OCI-LY3 (cell line): ENCODE results near the gene NOS1AP.

Source experiments
- H2AFZ ChIP-seq: fragments of 200-600, 300-600 bp; shearing (Covaris generic); 2 replicates; pipeline ENCODE4 v1.6.0; 2014; ENCODE audit warnings: antibody characterized with exemption, low read depth, low read length
- H3K27ac ChIP-seq: fragments of 200-600, 300-600 bp; sonication (generic); 2 replicates; pipeline ENCODE4 v1.5.1; 2014; ENCODE audit warnings: mild to moderate bottlenecking, low read length, moderate library complexity, mixed read lengths
- H3K27me3 ChIP-seq: fragments of 200-600, 300-600 bp; sonication (generic); 2 replicates; pipeline ENCODE4 v1.6.1; 2014; ENCODE audit warnings: low read depth, low read length, mixed read lengths
- H3K36me3 ChIP-seq: fragments of 200-600, 300-600 bp; sonication (generic); replicated peaks from 2 replicates; pipeline ENCODE3; 2014; ENCODE audit warnings: low read depth, low read length, mixed read lengths
- H3K4me1 ChIP-seq: fragments of 300-600, 200-600 bp; sonication (generic); 2 replicates; pipeline ENCODE4 v1.6.1; 2014; ENCODE audit warnings: low read length, mixed read lengths
- H3K4me2 ChIP-seq: fragments of 200-600, 300-600 bp; sonication (generic); 2 replicates; pipeline ENCODE4 v1.6.1; 2014; ENCODE audit warnings: low read length, mixed read lengths
- H3K4me3 ChIP-seq: fragments of 300-600, 200-600 bp; sonication (generic); 2 replicates; pipeline ENCODE4 v1.5.1; 2014; ENCODE audit warnings: antibody characterized with exemption, mild to moderate bottlenecking, low read length, moderate library complexity
- H3K79me2 ChIP-seq: fragments of 300-600, 200-600 bp; shearing (Covaris generic); 2 replicates; pipeline ENCODE4 v1.6.1; 2014; ENCODE audit warnings: mild to moderate bottlenecking, low read length, mixed read lengths
- H3K9ac ChIP-seq: fragments of 300-600, 200-600 bp; shearing (Covaris generic); 2 replicates; pipeline ENCODE4 v1.6.0; 2014; ENCODE audit warnings: mild to moderate bottlenecking, low read length, moderate library complexity
- H3K9me3 ChIP-seq: fragments of 200-600, 300-600 bp; shearing (Covaris generic); 2 replicates; pipeline ENCODE4 v1.6.1; 2014; ENCODE audit warnings: low read length, mixed read lengths; ENCODE audit not compliant: insufficient read depth
- H4K20me1 ChIP-seq: fragments of 200-600, 300-600 bp; sonication (generic); 2 replicates; pipeline ENCODE4 v1.6.1; 2016; ENCODE audit warnings: low read length, mixed read lengths; ENCODE audit not compliant: insufficient read depth
- EZH2phosphoT487 ChIP-seq: fragments of 200-600 bp; shearing (Covaris generic); IDR thresholded peaks from 2 replicates; pipeline ENCODE4 v1.6.1; 2018; ENCODE audit warnings: antibody characterized with exemption, mixed run types, low read depth
- TF ChIP-seq, protein P1 (sequence below): fragments of 200-600, 300-600 bp; sonication (generic); IDR thresholded peaks from 2 replicates; pipeline ENCODE4 v1.5.1; 2014; ENCODE audit warnings: antibody characterized with exemption, low read length, low read depth

NOS1AP gene

DNA sequence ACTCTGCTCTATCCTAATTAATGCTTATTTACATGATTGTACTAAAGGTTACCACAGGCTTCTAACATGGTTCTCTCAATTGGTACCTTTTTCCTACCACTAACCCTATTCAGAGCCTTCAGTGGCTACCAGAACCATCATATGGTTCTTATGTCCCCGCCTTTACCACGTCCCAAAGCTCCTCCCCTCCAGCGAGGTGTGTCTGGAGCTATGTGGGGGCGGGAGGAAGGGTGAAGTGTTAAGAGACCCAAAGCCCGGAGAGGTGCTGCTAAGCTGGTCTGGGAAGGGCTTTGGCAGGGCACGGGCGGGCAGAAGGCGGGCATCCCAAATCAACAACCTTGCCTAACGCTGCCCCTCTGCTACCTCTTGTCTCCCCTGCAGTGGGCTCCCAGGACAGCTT is 297.2 kb downstream of the NOS1AP start:
- TF ChIP-seq, protein P1, sequence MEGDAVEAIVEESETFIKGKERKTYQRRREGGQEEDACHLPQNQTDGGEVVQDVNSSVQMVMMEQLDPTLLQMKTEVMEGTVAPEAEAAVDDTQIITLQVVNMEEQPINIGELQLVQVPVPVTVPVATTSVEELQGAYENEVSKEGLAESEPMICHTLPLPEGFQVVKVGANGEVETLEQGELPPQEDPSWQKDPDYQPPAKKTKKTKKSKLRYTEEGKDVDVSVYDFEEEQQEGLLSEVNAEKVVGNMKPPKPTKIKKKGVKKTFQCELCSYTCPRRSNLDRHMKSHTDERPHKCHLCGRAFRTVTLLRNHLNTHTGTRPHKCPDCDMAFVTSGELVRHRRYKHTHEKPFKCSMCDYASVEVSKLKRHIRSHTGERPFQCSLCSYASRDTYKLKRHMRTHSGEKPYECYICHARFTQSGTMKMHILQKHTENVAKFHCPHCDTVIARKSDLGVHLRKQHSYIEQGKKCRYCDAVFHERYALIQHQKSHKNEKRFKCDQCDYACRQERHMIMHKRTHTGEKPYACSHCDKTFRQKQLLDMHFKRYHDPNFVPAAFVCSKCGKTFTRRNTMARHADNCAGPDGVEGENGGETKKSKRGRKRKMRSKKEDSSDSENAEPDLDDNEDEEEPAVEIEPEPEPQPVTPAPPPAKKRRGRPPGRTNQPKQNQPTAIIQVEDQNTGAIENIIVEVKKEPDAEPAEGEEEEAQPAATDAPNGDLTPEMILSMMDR = no peak
- TF ChIP-seq EZH2phosphoT487 = no peak
- no peak overlapping the region for H3K27ac ChIP-seq
- H3K36me3 ChIP-seq = no peaks in the 10 kb centered on the region
- H3K27me3 ChIP-seq = peaks cover 84% of the 10 kb centered on the region
- no peak overlapping the region for H3K4me2 ChIP-seq
- H4K20me1 ChIP-seq = peaks cover 22% of the 10 kb centered on the region
- no peaks in the 10 kb centered on the region for H3K9me3 ChIP-seq
- no peak overlapping the region for H3K9ac ChIP-seq
- no peaks in the 10 kb centered on the region for H3K79me2 ChIP-seq
- H2AFZ ChIP-seq = no peak overlapping the region
- peaks cover 5% of the 10 kb centered on the region for H3K4me1 ChIP-seq
- H3K4me3 ChIP-seq = no peak overlapping the region

DNA sequence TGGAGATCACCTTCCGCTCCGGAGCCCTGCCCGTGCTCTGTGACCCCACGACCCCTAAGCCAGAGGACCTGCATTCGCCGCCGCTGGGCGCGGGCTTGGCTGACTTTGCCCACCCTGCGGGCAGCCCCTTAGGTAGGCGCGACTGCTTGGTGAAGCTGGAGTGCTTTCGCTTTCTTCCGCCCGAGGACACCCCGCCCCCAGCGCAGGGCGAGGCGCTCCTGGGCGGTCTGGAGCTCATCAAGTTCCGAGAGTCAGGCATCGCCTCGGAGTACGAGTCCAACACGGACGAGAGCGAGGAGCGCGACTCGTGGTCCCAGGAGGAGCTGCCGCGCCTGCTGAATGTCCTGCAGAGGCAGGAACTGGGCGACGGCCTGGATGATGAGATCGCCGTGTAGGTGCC is 297.6 kb downstream of the NOS1AP start:
- Histone ChIP-seq H3K9ac (no peak overlapping the region), H3K36me3 (no peaks in the 10 kb centered on the region), H3K4me3 (no peak overlapping the region), H2AFZ (no peak overlapping the region), H4K20me1 (peaks cover 19% of the 10 kb centered on the region; the same call in 1 of the 2 replicates), H3K4me2 (no peak overlapping the region), H3K27ac (no peak overlapping the region), H3K9me3 (no peaks in the 10 kb centered on the region), H3K27me3 (peaks cover 84% of the 10 kb centered on the region), H3K79me2 (no peaks in the 10 kb centered on the region), H3K4me1 (peaks cover under 1% of the 10 kb centered on the region)
- TF ChIP-seq, protein P1 = no peak
- no peak for TF ChIP-seq EZH2phosphoT487

DNA sequence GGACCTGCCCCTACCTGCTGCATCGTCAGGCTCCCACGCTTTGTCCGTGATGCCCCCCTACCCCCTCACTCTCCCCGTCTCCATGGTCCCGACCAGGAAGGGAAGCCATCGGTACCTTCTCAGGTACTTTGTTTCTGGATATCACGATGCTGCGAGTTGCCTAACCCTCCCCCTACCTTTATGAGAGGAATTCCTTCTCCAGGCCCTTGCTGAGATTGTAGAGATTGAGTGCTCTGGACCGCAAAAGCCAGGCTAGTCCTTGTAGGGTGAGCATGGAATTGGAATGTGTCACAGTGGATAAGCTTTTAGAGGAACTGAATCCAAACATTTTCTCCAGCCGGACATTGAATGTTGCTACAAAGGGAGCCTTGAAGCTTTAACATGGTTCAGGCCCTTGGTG is 298.3 kb downstream of the NOS1AP start:
- Histone ChIP-seq H3K9me3 (no peaks in the 10 kb centered on the region), H3K4me3 (no peak overlapping the region), H3K4me2 (no peak overlapping the region), H3K27me3 (peaks cover 85% of the 10 kb centered on the region), H3K4me1 (no peaks in the 10 kb centered on the region), H3K9ac (no peak overlapping the region), H4K20me1 (peaks cover 16% of the 10 kb centered on the region; the same call in 1 of the 2 replicates), H2AFZ (no peak overlapping the region), H3K27ac (no peak overlapping the region), H3K36me3 (no peaks in the 10 kb centered on the region), H3K79me2 (no peaks in the 10 kb centered on the region)
- TF ChIP-seq, protein P1 = no peak
- no peak for TF ChIP-seq EZH2phosphoT487

DNA sequence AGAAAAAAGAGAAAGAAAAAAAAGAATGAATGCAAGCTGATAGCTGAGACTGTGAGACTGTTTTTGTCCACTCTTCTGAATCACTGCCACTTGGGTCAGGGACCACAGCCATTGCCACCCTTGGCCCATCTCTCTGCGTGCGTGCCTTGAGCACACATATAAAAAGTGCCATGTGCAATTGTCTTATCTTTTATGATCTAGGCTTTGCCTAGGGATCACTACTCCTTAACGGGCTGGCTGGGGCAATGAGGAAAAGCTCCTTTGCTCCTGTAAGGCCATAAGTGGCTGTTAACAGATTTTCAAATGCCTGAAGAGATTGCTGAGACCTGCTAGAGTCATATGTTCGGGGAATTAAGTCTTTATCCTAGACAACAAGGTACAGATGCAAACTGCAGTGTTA is 299.0 kb downstream of the NOS1AP start:
- Histone ChIP-seq H4K20me1 (peaks cover 13% of the 10 kb centered on the region; the same call in 1 of the 2 replicates), H3K27ac (no peak overlapping the region), H3K36me3 (no peaks in the 10 kb centered on the region), H3K9me3 (no peaks in the 10 kb centered on the region), H3K79me2 (no peaks in the 10 kb centered on the region), H3K9ac (no peak overlapping the region), H3K4me2 (no peak overlapping the region), H3K4me1 (no peaks in the 10 kb centered on the region), H3K27me3 (peaks cover 82% of the 10 kb centered on the region), H2AFZ (no peak overlapping the region), H3K4me3 (no peak overlapping the region)
- no peak for TF ChIP-seq EZH2phosphoT487
- TF ChIP-seq, protein P1 = no peak
